T-cell (primary cell): ENCODE measurements around the gene JSRP1. TPM values are rescaled to one million over a fixed set of nuclear protein-coding genes. Genes with fewer than 3 reads are reported as not detected.

ENCODE experiments used
- ATAC-seq, 4 experiments: fragments of 200-7000 bp in 3 of 4; fragments of 150-1000 bp in 1 of 4; cut with Tn5 transposase; replicated peaks in 1 of 4; 1 replicate in 3 of 4; 2 replicates in 1 of 4; pipeline ENCODE4 v1.10.0; 2021; ENCODE audit warnings: moderate library complexity in 3 of 4, mild to moderate bottlenecking in 2 of 4, moderate number of reproducible peaks in 1 of 4
- CTCF ChIA-PET, 2 donors: fragments of 300-600 bp; sonication (Branson Sonifier 250); formaldehyde crosslinking; loops; one replicate each; lab custom pipeline; 2022; ENCODE audit warnings: antibody characterized with exemption in 2 of 2; lab: Charles Lee
- POLR2A ChIA-PET, 2 donors: fragments of 300-600 bp; sonication (Branson Sonifier 250); formaldehyde crosslinking; loops; one replicate each; lab custom pipeline; 2022; ENCODE audit warnings: antibody characterized with exemption in 2 of 2; lab: Charles Lee
- DNase-seq, 35 experiments: peaks; one replicate each; pipeline versions ENCODE4 v3.0.0 to v3.0.0-alpha.2; 2013 to 2023
- H3K27ac ChIP-seq: one replicate; pipeline ENCODE4 v1.5.1; 2013; ENCODE audit warnings: low read length
- H3K27me3 ChIP-seq, 2 experiments: replicated peaks in 1 of 2; 1 replicate in 1 of 2; 2 replicates in 1 of 2; pipeline versions ENCODE4 v1.6.1 to v1.7.0; 2013; ENCODE audit warnings: low read length in 1 of 2, mixed read lengths in 1 of 2; ENCODE audit not compliant: control insufficient read depth in 2 of 2, insufficient read depth in 2 of 2; ENCODE audit errors: extremely low read depth in 1 of 2
- H3K36me3 ChIP-seq, 2 donors: 1 replicate in 1 of 2; 2 replicates in 1 of 2; pipeline versions ENCODE4 v1.6.1 to v1.7.0; 2013; ENCODE audit warnings: low read length in 1 of 2; ENCODE audit not compliant: control insufficient read depth in 2 of 2, insufficient read depth in 1 of 2; ENCODE audit errors: extremely low read depth in 1 of 2
- H3K4me1 ChIP-seq, 2 experiments: 1 replicate in 1 of 2; 2 replicates in 1 of 2; pipeline versions ENCODE4 v1.6.1 to v1.7.0; 2013; ENCODE audit warnings: low read length in 2 of 2, mixed read lengths in 1 of 2; ENCODE audit not compliant: insufficient read depth in 2 of 2, control insufficient read depth in 1 of 2; ENCODE audit errors: extremely low read depth in 1 of 2
- H3K4me3 ChIP-seq, 2 donors: 1 replicate in 1 of 2; 2 replicates in 1 of 2; pipeline versions ENCODE4 v1.5.1 to v1.7.0; 2013; ENCODE audit warnings: mild to moderate bottlenecking in 2 of 2, low read length in 1 of 2, moderate library complexity in 1 of 2; ENCODE audit not compliant: control insufficient read depth in 1 of 2; ENCODE audit errors: extremely low read depth in 1 of 2
- H3K9me3 ChIP-seq: 2 replicates; pipeline ENCODE4 v1.7.0; 2013
- H3K27ac Mint-ChIP-seq, 2 donors: one replicate each; pipeline ENCODE4 v1.8.0; 2020 to 2021; ENCODE audit warnings: mild to moderate bottlenecking in 2 of 2, mixed read lengths in 2 of 2
- H3K27me3 Mint-ChIP-seq, 2 donors: one replicate each; pipeline ENCODE4 v1.8.0; 2021 to 2022; ENCODE audit warnings: mixed read lengths in 2 of 2
- H3K36me3 Mint-ChIP-seq: one replicate; pipeline ENCODE4 v1.8.0; 2021; ENCODE audit warnings: mixed read lengths
- H3K4me1 Mint-ChIP-seq, 3 donors: one replicate each; pipeline ENCODE4 v1.8.0; 2020 to 2022; ENCODE audit warnings: mixed read lengths in 3 of 3, mild to moderate bottlenecking in 1 of 3
- H3K4me3 Mint-ChIP-seq, 3 donors: one replicate each; pipeline ENCODE4 v1.8.0; 2020 to 2022; ENCODE audit warnings: mild to moderate bottlenecking in 3 of 3, mixed read lengths in 3 of 3, moderate library complexity in 3 of 3
- H3K9me3 Mint-ChIP-seq, 3 donors: one replicate each; pipeline ENCODE4 v1.8.0; 2020 to 2022; ENCODE audit warnings: mixed read lengths in 3 of 3
- WGBS: methylation state at CpG from one replicate; pipeline ENCODE4 v1.1.5; 2013; ENCODE audit warnings: missing lambda C conversion rate; ENCODE audit not compliant: insufficient coverage; 5-methylcytosine and 5-hydroxymethylcytosine counted together
- total RNA-seq, 35 experiments: library from RNA in 6 of 35; stranded (reverse) in 6 of 35; fragments of 120-200 nt in 1 of 35; gene quantifications; one replicate each; pipeline versions ENCODE4 v1.2.1 to v1.2.4 and lab custom pipeline; 2013 to 2026

The JSRP1 gene
- total RNA-seq, 5 donors from 2014 or later (not counting 1 experiment from before 2014, with no cell fraction given): 0.42 to 1.5 (median 1.0) TPM; not detected in 1

GRCh38 chr19:2277138-2277537 lies 20.9 kb upstream of the JSRP1 start:
- H3K4me3 Mint-ChIP-seq: no peak overlapping the region
- WGBS: 90% methylated on average over 3 of the region's 9 CpGs
- H3K27ac Mint-ChIP-seq: peak overlapping the region; percentile 15 to 55
- ChIA-PET CTCF (no interaction called here), POLR2A (interaction anchor here in 1 of 2 donors (0.7 kb wide), 1 partner anchor 1394 kb away, joined by 4 read pairs; no protein-coding TSS in a partner anchor)
- Histone ChIP-seq H3K27me3 (no peaks in the 10 kb centered on the region), H3K36me3 (peaks cover 0 to 20% of the 10 kb centered on the region in 2 donors), H3K9me3 (no peaks in the 10 kb centered on the region), H3K27ac (no peak overlapping the region), H3K4me3 (no peak overlapping the region), H3K4me1 (peaks cover 6 to 49% of the 10 kb centered on the region in 2 experiments)
- no peaks in the 10 kb centered on the region for H3K9me3 Mint-ChIP-seq
- H3K4me1 Mint-ChIP-seq: peaks cover 28 to 37% (median 33%) of the 10 kb centered on the region in 3 donors
- ATAC-seq (no peak), DNase-seq (no peak)
- H3K36me3 Mint-ChIP-seq: peaks cover 10% of the 10 kb centered on the region
- H3K27me3 Mint-ChIP-seq: no peaks in the 10 kb centered on the region

GRCh38 chr19:2276429-2276986 lies 20.3 kb upstream of the JSRP1 start:
- CTCF ChIA-PET: no interaction called here
- Mint-ChIP-seq H3K27me3 (no peaks in the 10 kb centered on the region), H3K4me3 (no peak overlapping the region), H3K27ac (peak overlapping the region; percentile 15 to 55), H3K9me3 (no peaks in the 10 kb centered on the region), H3K36me3 (peaks cover 14% of the 10 kb centered on the region), H3K4me1 (peaks cover 33 to 36% (median 35%) of the 10 kb centered on the region in 3 donors)
- DNase-seq: no peak
- 96% methylated on average over 21 of the region's 28 CpGs for WGBS
- ATAC-seq: no peak
- Histone ChIP-seq H3K9me3 (no peaks in the 10 kb centered on the region), H3K27me3 (no peaks in the 10 kb centered on the region), H3K36me3 (peaks cover 0 to 27% of the 10 kb centered on the region in 2 donors), H3K4me1 (peaks cover 2 to 48% of the 10 kb centered on the region in 2 experiments), H3K27ac (no peak overlapping the region), H3K4me3 (no peak overlapping the region)
- POLR2A ChIA-PET: no interaction called here

- DNase-seq (peak in 1 of 35 experiments; percentile 15), ATAC-seq (no peak)
- Histone ChIP-seq H3K27ac (no peak overlapping the region), H3K27me3 (no peaks in the 10 kb centered on the region), H3K4me1 (peaks cover 2 to 52% of the 10 kb centered on the region in 2 experiments), H3K36me3 (peaks cover 0 to 30% of the 10 kb centered on the region in 2 donors), H3K4me3 (no peak overlapping the region), H3K9me3 (no peaks in the 10 kb centered on the region)
- H3K9me3 Mint-ChIP-seq: no peaks in the 10 kb centered on the region
- ChIA-PET CTCF (no interaction called here), POLR2A (no interaction called here)
- no peak overlapping the region for H3K27ac Mint-ChIP-seq
- H3K36me3 Mint-ChIP-seq: peaks cover 17% of the 10 kb centered on the region
- H3K4me3 Mint-ChIP-seq: no peak overlapping the region
- 95% methylated on average over 66 of the region's 74 CpGs for WGBS
- H3K4me1 Mint-ChIP-seq: peaks cover 36 to 38% (median 37%) of the 10 kb centered on the region in 3 donors
- H3K27me3 Mint-ChIP-seq: no peaks in the 10 kb centered on the region
Measured at GRCh38 chr19:2275588-2276428, 19.6 kb upstream of the JSRP1 start.

GRCh38 chr19:2274931-2275535 lies 18.8 kb upstream of the JSRP1 start:
- H3K9me3 ChIP-seq: no peaks in the 10 kb centered on the region
- Mint-ChIP-seq H3K9me3 (no peaks in the 10 kb centered on the region), H3K27ac (peak overlapping the region; percentile 48 to 73), H3K4me1 (peaks cover 36 to 38% (median 36%) of the 10 kb centered on the region in 3 donors), H3K4me3 (peak overlapping the region in 2 of 3 donors; percentile 27 to 39), H3K27me3 (no peaks in the 10 kb centered on the region), H3K36me3 (peaks cover 17% of the 10 kb centered on the region)
- peak in 3 of 4 experiments; percentile 7 to 23 (median 18) for ATAC-seq
- H3K27ac ChIP-seq: no peak overlapping the region
- POLR2A ChIA-PET: interaction anchor here (0.6 to 0.7 kb wide), 3 partner anchors 8 to 37 kb away, joined by 3 to 14 read pairs (median 3); no protein-coding TSS in a partner anchor
- H3K4me1 ChIP-seq: peaks cover 2 to 46% of the 10 kb centered on the region in 2 experiments
- H3K36me3 ChIP-seq: peaks cover 0 to 30% of the 10 kb centered on the region in 2 donors
- CTCF ChIA-PET: interaction anchor here in 1 of 2 donors (0.6 kb wide), 1 partner anchor 824 kb away, joined by 5 read pairs; no protein-coding TSS in a partner anchor
- H3K27me3 ChIP-seq: no peaks in the 10 kb centered on the region
- H3K4me3 ChIP-seq: no peak overlapping the region
- DNase-seq: peak in 16 of 35 experiments; percentile 32 to 68 (median 48)
- 60% methylated on average over 8 of the region's 16 CpGs for WGBS

GRCh38 chr19:2274185-2274711 lies 18.0 kb upstream of the JSRP1 start:
- Mint-ChIP-seq H3K9me3 (no peaks in the 10 kb centered on the region), H3K27me3 (no peaks in the 10 kb centered on the region), H3K27ac (peak overlapping the region; percentile 81 to 87), H3K36me3 (peaks cover 17% of the 10 kb centered on the region), H3K4me3 (peak overlapping the region; percentile 43 to 90 (median 69)), H3K4me1 (peaks cover 36 to 38% (median 36%) of the 10 kb centered on the region in 3 donors)
- POLR2A ChIA-PET: interaction anchor here (0.6 to 0.7 kb wide), 3 partner anchors 8 to 36 kb away, joined by 3 to 14 read pairs (median 3); no protein-coding TSS in a partner anchor
- CTCF ChIA-PET: interaction anchor here (0.5 to 1.7 kb wide), 4 partner anchors 15 to 823 kb away, joined by 4 to 7 read pairs (median 4); partner anchors contain the start of gene ZNF57 (in 1 of the 2)
- Histone ChIP-seq H3K36me3 (peaks cover 0 to 30% of the 10 kb centered on the region in 2 donors), H3K4me1 (peaks cover 2 to 46% of the 10 kb centered on the region in 2 experiments), H3K27ac (peak overlapping the region; percentile 86), H3K9me3 (no peaks in the 10 kb centered on the region), H3K4me3 (no peak overlapping the region), H3K27me3 (no peaks in the 10 kb centered on the region)
- ATAC-seq (no peak), DNase-seq (peak in 1 of 35 experiments; percentile 25)
- 82% methylated on average over 6 of the region's 9 CpGs for WGBS
